Stimulated activated naive B cell treated with anti-CD40 and anti-IgM and Interleukin-4, amounts not matched to agents 10 μg/mL and 1 μg/mL and 100 μg/mL, for 72 hours (primary cell): Measurements from ENCODE around the gene SPEG.
A peak's percentile ranks its signal among the peaks of the same experiment; 100 is the strongest.
"Not testable (repeated sequence)": the region's sequence is repeated elsewhere in the genome, so short reads cannot be mapped to it uniquely, and the experiment has no call there.

Experiments used
- ATAC-seq, 2 donors: fragments of 150-1000 bp; cut with Tn5 transposase; replicated peaks; 2 replicates each; pipeline ENCODE4 v1.10.0; 2021; ENCODE audit warnings: moderate library complexity in 1 of 2
- DNase-seq: peaks from one replicate; pipeline ENCODE4 v3.0.0; 2021
- H3K27ac Mint-ChIP-seq: one replicate; pipeline ENCODE4 v1.8.0; 2022; ENCODE audit warnings: mild to moderate bottlenecking, mixed read lengths
- H3K27me3 Mint-ChIP-seq, 2 donors: one replicate each; pipeline ENCODE4 v1.8.0; 2022; ENCODE audit warnings: mixed read lengths in 2 of 2
- H3K36me3 Mint-ChIP-seq, 2 donors: one replicate each; pipeline ENCODE4 v1.8.0; 2022; ENCODE audit warnings: mixed read lengths in 2 of 2, mild to moderate bottlenecking in 1 of 2
- H3K4me1 Mint-ChIP-seq, 2 donors: one replicate each; pipeline ENCODE4 v1.8.0; 2022; ENCODE audit warnings: mixed read lengths in 2 of 2, mild to moderate bottlenecking in 1 of 2
- H3K4me3 Mint-ChIP-seq, 2 donors: one replicate each; pipeline ENCODE4 v1.8.0; 2022; ENCODE audit warnings: mild to moderate bottlenecking in 2 of 2, mixed read lengths in 2 of 2, moderate library complexity in 1 of 2
- H3K9me3 Mint-ChIP-seq, 2 donors: one replicate each; pipeline ENCODE4 v1.8.0; 2022; ENCODE audit warnings: mixed read lengths in 2 of 2, mild to moderate bottlenecking in 1 of 2

SPEG gene

GRCh38 chr2:219399716-219400478 is 34.7 kb upstream of the SPEG start:
- Mint-ChIP-seq H3K9me3 (no peaks in the 10 kb centered on the region), H3K4me1 (no peaks in the 10 kb centered on the region), H3K36me3 (no peaks in the 10 kb centered on the region), H3K27me3 (peaks cover 35 to 55% of the 10 kb centered on the region in 2 donors), H3K27ac (no peak overlapping the region), H3K4me3 (no peak overlapping the region)
- no peak for ATAC-seq
- DNase-seq = no peak

GRCh38 chr2:219400562-219400961 is 34.1 kb upstream of the SPEG start:
- DNase-seq (no peak), ATAC-seq (no peak)
- H3K36me3 Mint-ChIP-seq = no peaks in the 10 kb centered on the region
- no peaks in the 10 kb centered on the region for H3K9me3 Mint-ChIP-seq
- no peak overlapping the region for H3K4me3 Mint-ChIP-seq
- peaks cover 36 to 55% of the 10 kb centered on the region in 2 donors for H3K27me3 Mint-ChIP-seq
- H3K27ac Mint-ChIP-seq = no peak overlapping the region
- no peaks in the 10 kb centered on the region for H3K4me1 Mint-ChIP-seq

- H3K36me3 Mint-ChIP-seq = no peaks in the 10 kb centered on the region
- no peak overlapping the region for H3K4me3 Mint-ChIP-seq
- no peaks in the 10 kb centered on the region for H3K4me1 Mint-ChIP-seq
- H3K9me3 Mint-ChIP-seq = no peaks in the 10 kb centered on the region
- peaks cover 32 to 50% of the 10 kb centered on the region in 2 donors for H3K27me3 Mint-ChIP-seq
- no peak for DNase-seq
- no peak for ATAC-seq
- H3K27ac Mint-ChIP-seq = no peak overlapping the region
Observed at GRCh38 chr2:219401606-219402005, 33.0 kb upstream of the SPEG start.

- Mint-ChIP-seq H3K36me3 (no peaks in the 10 kb centered on the region), H3K4me3 (no peak overlapping the region), H3K9me3 (no peaks in the 10 kb centered on the region), H3K27me3 (peaks cover 35 to 53% of the 10 kb centered on the region in 2 donors), H3K4me1 (no peaks in the 10 kb centered on the region), H3K27ac (no peak overlapping the region)
- peak; percentile 13 for DNase-seq
- peak; percentile 86 to 92 for ATAC-seq
Observed at GRCh38 chr2:219402665-219403515, 31.8 kb upstream of the SPEG start.

GRCh38 chr2:219403861-219404260 is 30.8 kb upstream of the SPEG start:
- no peaks in the 10 kb centered on the region for H3K9me3 Mint-ChIP-seq
- H3K27ac Mint-ChIP-seq = no peak overlapping the region
- no peaks in the 10 kb centered on the region for H3K36me3 Mint-ChIP-seq
- no peak overlapping the region for H3K4me3 Mint-ChIP-seq
- ATAC-seq = no peak
- DNase-seq = no peak
- H3K4me1 Mint-ChIP-seq = no peaks in the 10 kb centered on the region
- peaks cover 41 to 63% of the 10 kb centered on the region in 2 donors for H3K27me3 Mint-ChIP-seq

GRCh38 chr2:219404291-219404910 is 30.2 kb upstream of the SPEG start:
- DNase-seq = no peak
- no peak overlapping the region for H3K27ac Mint-ChIP-seq
- no peak overlapping the region for H3K4me3 Mint-ChIP-seq

GRCh38 chr2:219404954-219405353 is 29.7 kb upstream of the SPEG start:
- Mint-ChIP-seq H3K4me3 (no peak overlapping the region), H3K4me1 (no peaks in the 10 kb centered on the region), H3K27ac (no peak overlapping the region), H3K27me3 (peaks cover 51 to 72% of the 10 kb centered on the region in 2 donors), H3K36me3 (no peaks in the 10 kb centered on the region), H3K9me3 (no peaks in the 10 kb centered on the region)
- DNase-seq (no peak), ATAC-seq (no peak)

More at GRCh38 chr2:219404291-219404910, 30.2 kb upstream of the SPEG start:
- ATAC-seq = no peak
- Mint-ChIP-seq H3K36me3 (no peaks in the 10 kb centered on the region), H3K9me3 (no peaks in the 10 kb centered on the region), H3K4me1 (no peaks in the 10 kb centered on the region), H3K27me3 (peaks cover 45 to 68% of the 10 kb centered on the region in 2 donors)

- ATAC-seq (no peak), DNase-seq (no peak)
- Mint-ChIP-seq H3K4me1 (no peaks in the 10 kb centered on the region), H3K9me3 (no peaks in the 10 kb centered on the region), H3K36me3 (no peaks in the 10 kb centered on the region), H3K4me3 (no peak overlapping the region), H3K27me3 (peaks cover 51 to 67% of the 10 kb centered on the region in 2 donors), H3K27ac (no peak overlapping the region)
Observed at GRCh38 chr2:219405451-219405850, 29.2 kb upstream of the SPEG start.

GRCh38 chr2:219405958-219406860 is 28.4 kb upstream of the SPEG start:
- Mint-ChIP-seq H3K9me3 (no peaks in the 10 kb centered on the region), H3K4me3 (no peak overlapping the region), H3K4me1 (no peaks in the 10 kb centered on the region), H3K27ac (no peak overlapping the region), H3K36me3 (no peaks in the 10 kb centered on the region), H3K27me3 (peaks cover 51 to 63% of the 10 kb centered on the region in 2 donors)
- ATAC-seq = no peak
- no peak for DNase-seq

GRCh38 chr2:219406861-219407230 is 27.8 kb upstream of the SPEG start:
- no peaks in the 10 kb centered on the region for H3K36me3 Mint-ChIP-seq
- H3K27me3 Mint-ChIP-seq = peaks cover 53 to 58% of the 10 kb centered on the region in 2 donors
- no peaks in the 10 kb centered on the region for H3K4me1 Mint-ChIP-seq
- H3K4me3 Mint-ChIP-seq = no peak overlapping the region
- no peak for DNase-seq
- no peak overlapping the region for H3K27ac Mint-ChIP-seq
- H3K9me3 Mint-ChIP-seq = no peaks in the 10 kb centered on the region
- ATAC-seq = no peak

GRCh38 chr2:219407343-219407742 is 27.3 kb upstream of the SPEG start:
- H3K27ac Mint-ChIP-seq, ATAC-seq, H3K4me1 Mint-ChIP-seq, H3K4me3 Mint-ChIP-seq, H3K36me3 Mint-ChIP-seq, DNase-seq, H3K9me3 Mint-ChIP-seq: not testable (repeated sequence)
- H3K27me3 Mint-ChIP-seq = peaks cover 51 to 53% of the 10 kb centered on the region in 2 donors

GRCh38 chr2:219408204-219408603 is 26.4 kb upstream of the SPEG start:
- DNase-seq (no peak), ATAC-seq (no peak)
- peaks cover 54 to 57% of the 10 kb centered on the region in 2 donors for H3K27me3 Mint-ChIP-seq
- peaks cover 4 to 6% of the 10 kb centered on the region in 2 donors for H3K9me3 Mint-ChIP-seq
- H3K27ac Mint-ChIP-seq = no peak overlapping the region
- peaks cover 0 to 2% of the 10 kb centered on the region in 2 donors for H3K36me3 Mint-ChIP-seq
- H3K4me3 Mint-ChIP-seq = no peak overlapping the region
- H3K4me1 Mint-ChIP-seq = no peaks in the 10 kb centered on the region

- Mint-ChIP-seq H3K9me3 (peaks cover 4 to 6% of the 10 kb centered on the region in 2 donors), H3K27ac (no peak overlapping the region), H3K36me3 (peaks cover 0 to 2% of the 10 kb centered on the region in 2 donors), H3K27me3 (peaks cover 56 to 58% of the 10 kb centered on the region in 2 donors), H3K4me3 (no peak overlapping the region), H3K4me1 (no peaks in the 10 kb centered on the region)
- DNase-seq (no peak), ATAC-seq (no peak)
Observed at GRCh38 chr2:219408631-219409030, 26.0 kb upstream of the SPEG start.

GRCh38 chr2:219409619-219410018 is 25.0 kb upstream of the SPEG start:
- DNase-seq (no peak), ATAC-seq (no peak)
- H3K27me3 Mint-ChIP-seq = peaks cover 51 to 53% of the 10 kb centered on the region in 2 donors
- H3K27ac Mint-ChIP-seq = no peak overlapping the region
- H3K36me3 Mint-ChIP-seq = peaks cover 0 to 2% of the 10 kb centered on the region in 2 donors
- H3K4me3 Mint-ChIP-seq = no peak overlapping the region
- H3K9me3 Mint-ChIP-seq = peaks cover 4 to 6% of the 10 kb centered on the region in 2 donors
- no peaks in the 10 kb centered on the region for H3K4me1 Mint-ChIP-seq
